Thyroid gland (tissue), 4 donors: ENCODE measurements around the gene CNOT11.
"Not testable (repeated sequence)": the region's sequence is repeated elsewhere in the genome, so short reads cannot be mapped to it uniquely, and the experiment has no call there.

ENCODE experiments used
- POLR2A ChIP-seq, 2 donors: fragments of 450-650 bp; IDR thresholded peaks; one replicate each; pipeline ENCODE4 v1.6.1; 2017; ENCODE audit warnings: antibody characterized with exemption in 2 of 2, mild to moderate bottlenecking in 2 of 2, moderate library complexity in 1 of 2
- TF ChIP-seq, protein P1 (sequence below), 6 experiments: fragments of 200-600 bp in 3 of 6; fragments of 450-650 bp in 3 of 6; sonication (generic) in 3 of 6; IDR thresholded peaks; one replicate each; pipeline ENCODE4 v1.5.1; 2016 to 2019; ENCODE audit warnings: antibody characterized with exemption in 6 of 6, mild to moderate bottlenecking in 2 of 6, inconsistent platforms in 1 of 6, moderate library complexity in 1 of 6

DNA sequence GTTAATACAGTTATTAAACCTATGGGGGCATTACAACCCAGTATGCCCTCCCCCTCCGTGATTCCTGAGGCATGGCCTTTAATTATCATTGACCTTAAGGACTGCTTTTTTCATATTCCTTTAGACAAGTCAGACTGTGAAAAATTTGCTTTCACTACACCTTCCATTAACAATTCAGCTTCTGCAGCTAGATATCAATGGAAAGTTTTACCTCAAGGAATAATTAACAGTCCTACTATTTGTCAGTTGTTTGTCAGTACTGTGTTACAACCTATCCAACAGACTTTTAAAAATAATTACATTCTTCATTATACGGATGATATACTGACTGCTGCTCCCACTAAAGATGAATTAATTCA is 12.9 kb upstream of the CNOT11 start:
- TF ChIP-seq, protein P1, sequence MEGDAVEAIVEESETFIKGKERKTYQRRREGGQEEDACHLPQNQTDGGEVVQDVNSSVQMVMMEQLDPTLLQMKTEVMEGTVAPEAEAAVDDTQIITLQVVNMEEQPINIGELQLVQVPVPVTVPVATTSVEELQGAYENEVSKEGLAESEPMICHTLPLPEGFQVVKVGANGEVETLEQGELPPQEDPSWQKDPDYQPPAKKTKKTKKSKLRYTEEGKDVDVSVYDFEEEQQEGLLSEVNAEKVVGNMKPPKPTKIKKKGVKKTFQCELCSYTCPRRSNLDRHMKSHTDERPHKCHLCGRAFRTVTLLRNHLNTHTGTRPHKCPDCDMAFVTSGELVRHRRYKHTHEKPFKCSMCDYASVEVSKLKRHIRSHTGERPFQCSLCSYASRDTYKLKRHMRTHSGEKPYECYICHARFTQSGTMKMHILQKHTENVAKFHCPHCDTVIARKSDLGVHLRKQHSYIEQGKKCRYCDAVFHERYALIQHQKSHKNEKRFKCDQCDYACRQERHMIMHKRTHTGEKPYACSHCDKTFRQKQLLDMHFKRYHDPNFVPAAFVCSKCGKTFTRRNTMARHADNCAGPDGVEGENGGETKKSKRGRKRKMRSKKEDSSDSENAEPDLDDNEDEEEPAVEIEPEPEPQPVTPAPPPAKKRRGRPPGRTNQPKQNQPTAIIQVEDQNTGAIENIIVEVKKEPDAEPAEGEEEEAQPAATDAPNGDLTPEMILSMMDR (IDR thresholded peaks at IDR 0.05), result not testable (repeated sequence)
- TF ChIP-seq POLR2A (IDR thresholded peaks at IDR 0.05), result not testable (repeated sequence)
